SHP77 (cell line): ENCODE results near the gene SMPD3.
A peak's percentile ranks its signal among the peaks of the same experiment; 100 is the strongest.

ENCODE experiments used
- DNase-seq, 2 experiments: peaks; one replicate each; lab custom pipeline; 2025; lab: John Stamatoyannopoulos, UW

SMPD3 gene

GRCh38 chr16:68328860-68329390 lies 119.4 kb downstream of the SMPD3 start:
- DNase-seq = no peak

DNA sequence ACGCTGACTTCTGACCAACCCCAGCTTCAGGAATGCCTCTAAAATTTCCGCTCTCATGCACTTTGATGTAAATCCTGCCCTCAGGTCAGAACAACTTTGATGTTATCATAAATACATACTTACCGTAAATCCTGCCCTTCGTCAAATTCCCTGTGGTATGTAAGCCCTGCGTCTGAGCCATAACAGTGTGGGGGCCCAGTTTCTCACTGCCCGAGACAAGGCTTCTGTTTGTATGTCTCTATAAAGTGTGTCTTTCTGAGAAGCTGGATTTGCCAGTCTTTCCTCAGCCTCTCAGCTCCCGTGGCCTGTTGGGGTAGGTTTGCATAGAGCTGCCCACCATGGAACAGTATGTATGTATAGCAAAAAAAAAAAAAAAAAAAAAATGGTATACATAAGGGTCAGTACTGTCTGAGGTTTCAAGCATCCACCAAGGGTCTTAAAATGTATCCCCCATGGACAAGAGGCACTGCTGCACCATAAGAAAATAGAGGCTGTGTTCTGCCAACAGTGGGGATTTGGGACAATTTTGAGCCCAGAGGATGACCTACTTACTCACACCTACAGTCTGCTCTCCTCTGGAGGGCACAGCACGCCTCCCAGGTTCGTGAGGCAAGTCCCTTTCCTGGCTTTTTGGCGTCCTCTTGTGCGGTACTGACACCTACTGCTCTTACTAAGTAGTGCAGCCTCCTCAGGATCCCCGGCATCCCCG lies 120.0 kb downstream of the SMPD3 start:
- DNase-seq = peak; percentile 72 to 82

GRCh38 chr16:68324780-68325357 lies 123.4 kb downstream of the SMPD3 start:
- no peak for DNase-seq

GRCh38 chr16:68324336-68324735 lies 124.0 kb downstream of the SMPD3 start:
- no peak for DNase-seq

DNA sequence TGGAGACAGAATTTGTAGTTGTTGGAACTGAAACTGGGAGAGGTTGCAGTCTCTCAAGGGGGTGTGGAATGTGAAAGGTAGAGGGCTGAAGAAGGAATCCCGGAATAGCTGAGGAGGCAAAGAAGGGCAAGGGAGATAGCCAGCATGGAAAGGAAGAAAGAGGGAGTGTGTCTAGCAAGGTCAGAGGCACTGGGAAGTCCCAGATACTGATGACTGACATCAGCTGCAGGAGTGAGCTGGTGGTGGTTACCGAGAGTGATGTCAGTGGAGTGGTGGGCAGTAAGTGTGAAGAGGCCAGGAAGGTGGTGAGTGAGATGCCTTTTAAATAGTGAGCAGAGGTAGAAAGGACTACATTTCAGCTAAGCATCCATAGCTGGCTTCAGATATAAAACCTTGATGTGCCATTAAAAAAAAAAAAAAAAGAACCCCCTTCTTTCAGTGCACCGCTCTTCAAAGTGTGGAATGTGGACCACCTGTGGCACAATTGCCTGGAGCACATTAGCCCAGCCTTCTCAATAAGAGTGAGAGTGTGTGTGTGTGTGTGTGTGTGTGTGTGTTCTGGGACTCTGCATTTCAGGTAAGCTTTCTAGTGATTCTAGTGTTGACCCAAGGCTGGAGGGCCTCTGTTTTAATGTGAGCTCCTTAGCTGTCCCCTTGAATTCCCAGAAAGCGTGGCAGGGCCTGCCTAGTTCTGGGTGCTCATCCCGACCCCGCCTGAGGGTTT lies 129.0 kb downstream of the SMPD3 start:
- DNase-seq = no peak

GRCh38 chr16:68313116-68313515 lies 135.2 kb downstream of the SMPD3 start:
- no peak for DNase-seq

- peak; percentile 88 to 94 for DNase-seq
Observed at GRCh38 chr16:68310774-68311511, 137.4 kb downstream of the SMPD3 start, which contains the start of the genes PRMT7 and SLC7A6OS. TSS of gene PRMT7 (plus strand) at chr16:68311019. CDS start at chr16:68315980, 4,961 bp downstream. TSS of gene SLC7A6OS (minus strand) at chr16:68310946. CDS start at chr16:68310926, 20 bp downstream.

GRCh38 chr16:68310437-68310773 lies 137.9 kb downstream of the SMPD3 start:
- no peak for DNase-seq

GRCh38 chr16:68309799-68310198 lies 138.5 kb downstream of the SMPD3 start:
- no peak for DNase-seq
